Measurements from ENCODE around the gene TEAD1.

GRCh38 chr11:12667646-12668045 lies 6.6 kb upstream of the TEAD1 start:
- TF ChIP-seq, protein P1, sequence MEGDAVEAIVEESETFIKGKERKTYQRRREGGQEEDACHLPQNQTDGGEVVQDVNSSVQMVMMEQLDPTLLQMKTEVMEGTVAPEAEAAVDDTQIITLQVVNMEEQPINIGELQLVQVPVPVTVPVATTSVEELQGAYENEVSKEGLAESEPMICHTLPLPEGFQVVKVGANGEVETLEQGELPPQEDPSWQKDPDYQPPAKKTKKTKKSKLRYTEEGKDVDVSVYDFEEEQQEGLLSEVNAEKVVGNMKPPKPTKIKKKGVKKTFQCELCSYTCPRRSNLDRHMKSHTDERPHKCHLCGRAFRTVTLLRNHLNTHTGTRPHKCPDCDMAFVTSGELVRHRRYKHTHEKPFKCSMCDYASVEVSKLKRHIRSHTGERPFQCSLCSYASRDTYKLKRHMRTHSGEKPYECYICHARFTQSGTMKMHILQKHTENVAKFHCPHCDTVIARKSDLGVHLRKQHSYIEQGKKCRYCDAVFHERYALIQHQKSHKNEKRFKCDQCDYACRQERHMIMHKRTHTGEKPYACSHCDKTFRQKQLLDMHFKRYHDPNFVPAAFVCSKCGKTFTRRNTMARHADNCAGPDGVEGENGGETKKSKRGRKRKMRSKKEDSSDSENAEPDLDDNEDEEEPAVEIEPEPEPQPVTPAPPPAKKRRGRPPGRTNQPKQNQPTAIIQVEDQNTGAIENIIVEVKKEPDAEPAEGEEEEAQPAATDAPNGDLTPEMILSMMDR (IDR thresholded peaks at IDR 0.05; ENCODE audit: low read depth, low read length, poor library complexity, severe bottlenecking): no peak
- no peak for TF ChIP-seq EZH2phosphoT487 (IDR thresholded peaks at IDR 0.05; ENCODE audit: borderline replicate concordance, low read length)
